ENCODE data around the gene FRMD4A.

GRCh38 chr10:14026325-14026724 is 304.4 kb downstream of the FRMD4A start:
- no peak for TF ChIP-seq CTCF (IDR thresholded peaks at IDR 0.05)
- no peak for TF ChIP-seq POLR2A (IDR thresholded peaks at IDR 0.05)
